GM23338 (cell line): ENCODE results near the gene CYP2D6.

ENCODE experiments used
- EZH2 ChIP-seq: fragments of 200-600 bp; sonication (generic); IDR thresholded peaks from one replicate; pipeline ENCODE4 v1.8.0; 2017; ENCODE audit warnings: antibody characterized with exemption, mild to moderate bottlenecking, low read depth; ENCODE audit not compliant: unreplicated experiment
- TF ChIP-seq, protein P1 (sequence below), 2 experiments: fragments of 200-600 bp in 1 of 2; sonication (generic) in 1 of 2; conservative IDR thresholded peaks; 2 replicates each; pipeline versions ENCODE4 v1.5.1 to v1.6.1; 2016 to 2017; ENCODE audit warnings: antibody characterized with exemption in 2 of 2, low read depth in 2 of 2, mild to moderate bottlenecking in 2 of 2, moderate library complexity in 1 of 2

DNA sequence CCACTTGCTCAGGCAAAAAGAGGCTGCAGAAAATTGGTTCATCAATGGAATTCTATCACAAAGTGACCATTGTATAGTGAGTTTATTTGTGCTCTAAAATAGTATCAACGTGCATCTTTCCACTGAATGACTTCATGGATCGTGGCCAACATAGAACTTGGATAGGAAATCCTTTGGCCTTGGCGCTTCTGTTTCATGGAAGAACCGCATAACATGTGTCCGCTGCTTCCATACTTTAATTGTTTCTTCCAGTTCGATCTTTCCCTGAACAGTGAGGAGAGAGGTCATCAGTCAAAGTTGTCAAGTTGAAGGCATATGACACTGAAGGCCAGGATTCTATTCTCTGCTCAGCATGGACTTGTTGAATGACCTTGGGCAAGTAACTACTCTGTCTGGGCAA, 44.6 kb downstream of the CYP2D6 start:
- TF ChIP-seq, protein P1, sequence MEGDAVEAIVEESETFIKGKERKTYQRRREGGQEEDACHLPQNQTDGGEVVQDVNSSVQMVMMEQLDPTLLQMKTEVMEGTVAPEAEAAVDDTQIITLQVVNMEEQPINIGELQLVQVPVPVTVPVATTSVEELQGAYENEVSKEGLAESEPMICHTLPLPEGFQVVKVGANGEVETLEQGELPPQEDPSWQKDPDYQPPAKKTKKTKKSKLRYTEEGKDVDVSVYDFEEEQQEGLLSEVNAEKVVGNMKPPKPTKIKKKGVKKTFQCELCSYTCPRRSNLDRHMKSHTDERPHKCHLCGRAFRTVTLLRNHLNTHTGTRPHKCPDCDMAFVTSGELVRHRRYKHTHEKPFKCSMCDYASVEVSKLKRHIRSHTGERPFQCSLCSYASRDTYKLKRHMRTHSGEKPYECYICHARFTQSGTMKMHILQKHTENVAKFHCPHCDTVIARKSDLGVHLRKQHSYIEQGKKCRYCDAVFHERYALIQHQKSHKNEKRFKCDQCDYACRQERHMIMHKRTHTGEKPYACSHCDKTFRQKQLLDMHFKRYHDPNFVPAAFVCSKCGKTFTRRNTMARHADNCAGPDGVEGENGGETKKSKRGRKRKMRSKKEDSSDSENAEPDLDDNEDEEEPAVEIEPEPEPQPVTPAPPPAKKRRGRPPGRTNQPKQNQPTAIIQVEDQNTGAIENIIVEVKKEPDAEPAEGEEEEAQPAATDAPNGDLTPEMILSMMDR (conservative IDR thresholded peaks at IDR 0.05; ENCODE audit: low read depth in 2 of 2): no peak
- TF ChIP-seq EZH2: no peak
